22Rv1 (cell line): Measurements from ENCODE around the gene COQ7.

Experiments
- H3K27ac ChIP-seq: fragments of 450-650 bp; 2 replicates; pipeline ENCODE4 v1.5.1; 2017
- CTCF ChIP-seq: fragments of 450-650 bp; IDR thresholded peaks from 2 replicates; pipeline ENCODE4 v1.5.1; 2017; ENCODE audit warnings: mild to moderate bottlenecking
- ZFX ChIP-seq: fragments of 450-650 bp; IDR thresholded peaks from 2 replicates; pipeline ENCODE4 v1.6.1; 2017; ENCODE audit warnings: antibody characterized with exemption, borderline replicate concordance

The COQ7 gene

GRCh38 chr16:19093631-19094541 is 26.5 kb downstream of the COQ7 start:
- no peak overlapping the region for H3K27ac ChIP-seq
- TF ChIP-seq ZFX, result no peak
- no peak for TF ChIP-seq CTCF

- TF ChIP-seq ZFX (no peak), CTCF (0 out of 2 replicates have a peak, but pooled peaks have one; percentile 16)
- H3K27ac ChIP-seq, result 0 out of 2 replicates have a peak overlapping the region, but pooled peaks have one; percentile 22
Measured at GRCh38 chr16:19094542-19095365, 27.3 kb downstream of the COQ7 start.

- H3K27ac ChIP-seq, result no peak overlapping the region
- TF ChIP-seq ZFX, result no peak
- TF ChIP-seq CTCF, result no peak
Measured at GRCh38 chr16:19095654-19096053, 28.2 kb downstream of the COQ7 start.

GRCh38 chr16:19098173-19098572 is 30.8 kb downstream of the COQ7 start:
- no peak overlapping the region for H3K27ac ChIP-seq
- TF ChIP-seq ZFX, result no peak
- no peak for TF ChIP-seq CTCF

GRCh38 chr16:19102187-19102872 is 34.9 kb downstream of the COQ7 start:
- no peak overlapping the region for H3K27ac ChIP-seq

GRCh38 chr16:19104607-19105006 is 37.2 kb downstream of the COQ7 start:
- no peak for TF ChIP-seq ZFX
- no peak overlapping the region for H3K27ac ChIP-seq

More at GRCh38 chr16:19102187-19102872, 34.9 kb downstream of the COQ7 start:
- TF ChIP-seq CTCF (no peak), ZFX (no peak)

- no peak for TF ChIP-seq CTCF
- no peak for TF ChIP-seq ZFX
- H3K27ac ChIP-seq, result no peak overlapping the region
Measured at GRCh38 chr16:19105131-19105530, 37.7 kb downstream of the COQ7 start.
